SKM-1 treated with dmso at 0.1 percent for 144 hours (cell line): ENCODE results near the gene ENPP3.

ENCODE experiments used
- DNase-seq: peaks from one replicate; lab custom pipeline; 2025; ENCODE audit not compliant: unreplicated experiment; lab: John Stamatoyannopoulos, UW

ENPP3 gene

GRCh38 chr6:131636880-131637792 lies at the start of gene ENPP3:
Gene ENPP3, plus strand, starts transcription at chr6:131637302. Its CDS starts 83 bp downstream, at chr6:131637385.
- DNase-seq, result no peak

- no peak for DNase-seq
Observed at GRCh38 chr6:131587909-131588308, 49.2 kb upstream of the ENPP3 start.

GRCh38 chr6:131588643-131589042 lies 48.5 kb upstream of the ENPP3 start:
- DNase-seq, result no peak

GRCh38 chr6:131592935-131593334 lies 44.2 kb upstream of the ENPP3 start:
- DNase-seq, result no peak

- no peak for DNase-seq
Observed at GRCh38 chr6:131594074-131594473, 43.0 kb upstream of the ENPP3 start.

- no peak for DNase-seq
Observed at GRCh38 chr6:131597446-131597845, 39.7 kb upstream of the ENPP3 start.

- DNase-seq, result no peak
Observed at GRCh38 chr6:131600716-131601115, 36.4 kb upstream of the ENPP3 start.

GRCh38 chr6:131602781-131603312 lies 34.3 kb upstream of the ENPP3 start:
- no peak for DNase-seq

- no peak for DNase-seq
Observed at GRCh38 chr6:131613296-131613925, 23.7 kb upstream of the ENPP3 start.

- DNase-seq, result no peak
Observed at GRCh38 chr6:131615275-131615674, 21.8 kb upstream of the ENPP3 start.

GRCh38 chr6:131627724-131628682 lies 9.1 kb upstream of the ENPP3 start, which contains the start of gene MED23:
Gene MED23, minus strand, starts transcription at chr6:131628242. Its CDS starts 193 bp downstream, at chr6:131628049.
- DNase-seq, result peak; percentile 88

- no peak for DNase-seq
Observed at GRCh38 chr6:131628726-131629125, 8.4 kb upstream of the ENPP3 start.

GRCh38 chr6:131629651-131630050 lies 7.5 kb upstream of the ENPP3 start:
- DNase-seq, result no peak

- DNase-seq, result no peak
Observed at GRCh38 chr6:131631625-131632289, 5.3 kb upstream of the ENPP3 start.

- DNase-seq, result no peak
Observed at GRCh38 chr6:131635384-131636340, 1.4 kb upstream of the ENPP3 start.

GRCh38 chr6:131638013-131638412 lies 911 bp downstream of the ENPP3 start:
- DNase-seq, result no peak

- DNase-seq, result no peak
Observed at GRCh38 chr6:131640100-131640499, 3.0 kb downstream of the ENPP3 start.

GRCh38 chr6:131640576-131640975 lies 3.5 kb downstream of the ENPP3 start:
- DNase-seq, result no peak

- no peak for DNase-seq
Observed at GRCh38 chr6:131641554-131641953, 4.5 kb downstream of the ENPP3 start.
